Mesenteric fat pad (tissue), 1 donor: Measurements from ENCODE around the gene SIK3. TPM values are rescaled to one million over a fixed set of nuclear protein-coding genes. Genes with fewer than 3 reads are reported as not detected.

Experiments used
- DNase-seq: peaks from one replicate; pipeline ENCODE4 v3.0.0-alpha.2; 2020; ENCODE audit warnings: low spot score
- total RNA-seq: library from RNA; stranded (reverse); fragmentation: NEBNext Ultra II Directional; extraction: Animal tissue kit (Norgen Biotek cat#: 25700); gene quantifications from one replicate; pipeline ENCODE4 v1.2.1, GENCODE V29; 2021
- donor health status: DM: yes; HTN: yes; CAD: no.

Gene SIK3
- total RNA-seq, 1 donor from 2014 or later: 39.2 TPM

DNA sequence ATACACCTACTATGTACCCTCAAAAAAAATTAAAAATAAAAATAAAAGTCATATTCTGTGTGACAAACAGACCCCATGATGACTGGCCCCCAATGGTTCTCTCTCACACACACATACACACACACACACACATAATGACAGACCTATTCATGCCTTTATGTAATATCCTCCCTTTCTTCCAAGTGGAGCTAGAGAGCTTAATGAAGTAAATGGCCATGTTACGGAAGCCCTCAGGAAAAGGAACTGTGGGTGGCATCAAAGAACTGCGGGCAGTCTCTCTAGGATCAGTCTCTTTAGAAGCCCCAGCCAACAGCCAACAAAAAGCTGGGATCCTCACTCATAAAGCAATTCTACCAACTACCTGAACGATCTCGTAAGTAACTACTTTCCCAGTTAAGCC, 125.5 kb downstream of the SIK3 start:
- no peak for DNase-seq

GRCh38 chr11:116970485-116971292, 127.5 kb downstream of the SIK3 start:
- no peak for DNase-seq

DNA sequence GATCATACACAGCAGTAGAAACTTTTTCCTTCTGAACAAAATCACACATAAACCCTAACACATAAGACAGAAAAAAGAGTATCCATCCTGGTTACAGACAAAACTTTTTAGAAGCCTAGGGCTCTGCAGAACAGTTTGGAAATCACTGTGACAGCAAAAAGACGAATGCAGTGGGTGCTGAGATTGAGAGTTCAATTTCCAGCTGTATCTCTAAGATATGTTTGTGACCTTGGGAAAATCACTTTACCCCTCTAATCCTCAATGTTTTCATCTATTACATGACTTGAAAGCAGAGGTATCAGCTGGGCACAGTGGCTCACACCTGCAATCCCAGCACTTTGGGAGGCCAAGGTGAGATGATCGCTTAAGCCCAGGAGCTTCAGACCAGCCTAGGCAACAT, 128.5 kb downstream of the SIK3 start:
- no peak for DNase-seq

DNA sequence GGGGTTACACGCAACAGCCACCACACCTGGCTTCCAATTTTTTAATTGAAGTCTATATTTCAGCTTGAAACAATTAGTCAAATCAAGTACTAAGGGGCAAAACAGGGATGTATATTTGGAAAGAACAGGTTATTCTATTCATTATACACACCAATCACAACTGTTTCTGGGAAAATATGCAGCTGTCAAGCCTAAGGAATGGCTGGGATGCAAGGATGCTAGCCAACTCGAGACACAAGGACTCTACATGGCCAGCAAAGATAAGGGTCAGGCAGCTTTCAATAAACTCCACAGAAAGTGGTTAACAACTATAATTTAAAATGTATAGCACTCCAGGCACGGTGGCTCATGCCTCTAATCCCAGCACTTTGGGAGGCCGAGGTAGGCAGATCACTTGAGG, 134.0 kb downstream of the SIK3 start:
- no peak for DNase-seq

GRCh38 chr11:116963813-116964212, 134.4 kb downstream of the SIK3 start:
- DNase-seq: no peak

DNA sequence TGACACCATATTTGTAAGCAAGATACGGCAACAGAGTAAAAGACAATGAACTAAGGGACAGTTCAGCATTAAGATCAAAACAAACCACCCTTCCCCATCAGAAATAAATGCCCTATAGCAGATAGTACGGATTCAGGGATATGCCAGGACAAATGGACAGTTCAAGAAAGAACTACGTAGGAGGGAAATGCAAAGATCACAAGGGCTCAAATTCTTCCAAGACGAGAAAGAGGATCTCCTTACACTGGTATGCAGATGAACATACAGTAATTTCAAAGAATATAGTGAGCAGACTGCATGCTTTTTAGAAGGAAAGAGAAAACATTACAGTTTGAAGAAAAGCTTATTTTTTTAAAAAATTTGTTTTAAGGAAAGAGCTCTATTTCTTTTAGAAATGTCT, 136.1 kb downstream of the SIK3 start:
- no peak for DNase-seq

- no peak for DNase-seq
These were observed 137.3 kb downstream of the SIK3 start for GRCh38 chr11:116960930-116961329.

- no peak for DNase-seq
These were observed 140.0 kb downstream of the SIK3 start for GRCh38 chr11:116958246-116958645.

DNA sequence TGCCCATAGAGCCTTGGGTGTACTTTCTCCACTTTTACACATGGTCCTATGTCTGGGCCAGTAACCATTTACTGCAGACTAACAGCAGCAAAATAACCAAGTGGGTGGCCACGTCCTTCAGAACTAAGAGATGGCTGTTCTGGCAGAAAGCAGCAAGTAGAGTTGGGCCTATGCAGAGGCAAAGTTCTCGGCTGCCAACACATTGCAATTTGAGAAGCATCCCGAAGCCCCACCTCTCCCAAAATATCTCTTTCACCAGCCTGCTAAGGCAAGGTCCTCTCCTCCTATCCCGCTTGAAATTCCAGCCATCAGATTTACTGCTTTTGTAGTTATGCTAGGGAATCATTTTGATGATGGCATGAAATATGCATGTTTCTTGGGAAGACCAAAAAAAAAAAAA, 142.3 kb downstream of the SIK3 start:
- DNase-seq: no peak

GRCh38 chr11:116955548-116955947, 142.7 kb downstream of the SIK3 start:
- DNase-seq: no peak

DNA sequence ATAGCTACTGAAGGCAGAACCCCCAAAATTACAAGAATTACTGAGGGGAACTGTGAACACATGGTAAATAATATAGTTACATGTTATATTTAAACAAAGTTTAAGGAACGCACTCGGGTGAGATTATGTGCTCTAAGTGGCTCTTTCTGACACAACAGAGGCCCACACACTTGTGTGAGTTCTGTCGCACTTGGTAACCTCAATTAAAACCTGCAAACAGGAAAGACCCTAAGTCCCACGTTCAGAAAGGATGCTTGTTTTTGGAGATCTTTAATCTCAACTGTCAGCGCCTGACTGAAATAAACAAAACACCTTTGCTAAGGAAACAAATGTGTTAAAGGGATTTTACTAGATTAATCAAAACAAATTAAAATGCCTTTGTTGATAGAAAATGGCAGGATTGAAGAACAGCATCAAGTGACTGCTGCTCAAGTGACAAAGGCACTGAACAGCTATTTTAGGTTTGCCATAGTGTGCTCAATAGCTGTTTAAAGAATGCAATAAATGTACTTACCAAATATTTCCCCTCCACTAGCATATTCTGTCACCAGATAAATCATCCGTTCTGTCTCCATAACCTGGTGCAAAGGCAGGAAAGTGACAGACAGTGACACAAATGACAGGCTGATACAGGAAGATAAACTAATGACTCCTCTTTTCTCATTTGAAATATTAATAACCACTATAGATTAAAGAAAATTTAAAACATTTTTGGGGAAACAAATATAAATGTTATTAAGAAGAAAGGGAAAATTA, 144.5 kb downstream of the SIK3 start:
- no peak for DNase-seq

GRCh38 chr11:116951762-116952161, 146.5 kb downstream of the SIK3 start:
- no peak for DNase-seq

GRCh38 chr11:116950210-116950609, 148.0 kb downstream of the SIK3 start:
- no peak for DNase-seq

DNA sequence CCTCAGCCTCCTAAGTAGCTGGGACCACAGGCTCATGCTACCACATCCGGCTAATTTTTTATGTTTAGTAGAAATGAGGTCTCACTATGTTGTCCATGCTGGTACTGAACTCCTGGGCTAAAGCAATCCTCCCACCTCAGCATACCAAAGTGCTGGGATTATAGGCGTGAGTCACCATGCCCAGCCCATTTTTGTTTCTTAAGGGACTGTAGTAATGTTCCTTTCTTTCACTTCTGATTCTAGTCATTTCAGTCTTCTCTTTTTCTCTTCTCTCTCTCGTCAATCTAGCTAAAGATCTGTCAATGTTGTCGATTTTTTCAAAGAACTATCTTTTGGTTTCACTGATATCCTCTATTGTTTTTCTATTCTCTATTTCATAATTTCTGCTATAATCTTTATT, 149.8 kb downstream of the SIK3 start:
- no peak for DNase-seq

DNA sequence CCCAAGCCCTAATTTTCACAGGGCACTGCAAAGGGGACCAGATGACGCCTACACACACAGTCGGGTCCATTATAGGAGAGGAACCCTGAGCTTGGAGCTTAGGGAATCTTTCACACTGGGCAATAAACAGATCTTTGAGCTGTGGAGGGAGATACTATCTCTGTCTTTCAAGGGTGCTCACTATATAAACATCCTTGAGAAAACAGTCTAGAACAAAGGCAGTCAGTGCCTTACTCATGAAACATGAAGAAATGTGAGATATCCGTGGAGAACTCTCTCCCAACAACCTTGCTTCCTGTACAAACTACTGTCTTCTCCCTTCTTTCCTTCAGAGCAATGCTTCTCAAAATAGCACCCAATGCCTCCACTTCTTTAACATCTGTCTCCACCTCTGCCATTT, 151.8 kb downstream of the SIK3 start:
- DNase-seq: no peak

GRCh38 chr11:116939499-116939898, 158.7 kb downstream of the SIK3 start:
- no peak for DNase-seq

DNA sequence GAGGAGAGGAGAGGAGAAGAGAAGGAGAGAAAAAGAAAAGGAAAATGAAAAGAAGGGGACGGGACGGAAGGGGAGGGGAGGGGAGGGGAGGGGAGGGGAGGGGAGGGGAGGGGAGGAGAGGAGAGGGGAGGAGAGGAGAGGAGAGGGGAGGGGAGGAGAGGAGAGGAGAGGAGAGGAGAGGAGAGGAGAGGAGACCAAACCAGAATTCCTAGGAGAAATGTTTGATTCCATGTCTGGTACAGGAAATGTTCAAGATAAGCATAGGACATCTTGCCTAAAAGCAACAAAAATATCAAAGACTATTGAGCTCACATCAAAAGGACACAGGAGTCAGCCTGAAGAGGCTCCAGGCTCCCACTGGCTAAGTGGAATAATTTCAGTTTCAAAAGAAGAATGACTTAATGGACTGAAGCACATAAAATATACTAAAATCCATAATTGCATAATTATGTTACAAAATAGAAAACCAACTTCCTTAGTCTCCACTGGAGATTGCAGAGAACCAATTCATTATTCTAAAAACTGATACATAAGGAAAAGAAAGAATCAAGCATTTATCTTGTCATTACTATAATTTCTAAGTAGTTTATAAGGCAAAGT, 159.7 kb downstream of the SIK3 start:
- DNase-seq: no peak

GRCh38 chr11:116936754-116937446, 161.3 kb downstream of the SIK3 start:
- DNase-seq: no peak

DNA sequence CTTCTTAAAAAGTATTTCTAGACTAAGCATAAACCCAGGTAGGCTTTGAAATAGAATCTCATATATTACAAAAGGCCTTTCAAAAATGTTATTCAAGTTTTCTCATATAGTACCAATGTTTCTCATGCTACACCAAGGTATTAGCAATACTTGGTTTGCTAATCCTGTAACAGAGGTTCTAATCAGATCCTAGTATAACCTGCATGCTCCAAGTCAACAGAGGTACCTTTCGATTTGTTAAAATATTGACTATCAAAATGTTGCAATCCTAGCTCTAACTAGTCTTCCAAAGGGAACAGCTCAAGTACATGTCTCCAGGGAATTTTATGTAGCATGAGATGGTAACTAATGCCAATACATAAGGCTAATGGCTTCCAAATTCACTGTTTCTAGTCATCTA, 162.7 kb downstream of the SIK3 start:
- DNase-seq: no peak

GRCh38 chr11:116935089-116935488, 163.1 kb downstream of the SIK3 start:
- no peak for DNase-seq

DNA sequence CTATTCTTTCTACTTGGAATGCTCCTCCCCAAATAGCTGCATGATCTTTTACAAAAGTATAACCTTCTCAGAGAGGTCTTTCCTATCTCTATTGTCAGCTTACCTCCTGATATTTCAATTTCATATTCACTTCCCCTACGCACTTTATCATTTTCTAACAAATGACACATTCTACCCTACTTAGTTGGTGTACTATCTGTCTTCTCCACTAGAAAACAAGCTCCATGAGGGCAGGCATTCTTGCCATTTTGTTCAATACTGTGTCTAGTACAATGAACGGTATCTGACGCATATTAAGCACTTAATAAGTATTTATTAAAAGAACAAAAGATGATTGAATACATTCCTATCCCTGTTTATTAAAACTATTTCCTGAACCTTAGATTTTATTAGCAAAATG, 164.3 kb downstream of the SIK3 start:
- DNase-seq: no peak

- DNase-seq: no peak
These were observed 166.0 kb downstream of the SIK3 start for GRCh38 chr11:116932181-116932580.
